Type B pancreatic cell (in vitro differentiated cells): ENCODE data around the gene PLA2R1. TPM values are rescaled to one million over a fixed set of nuclear protein-coding genes. Genes with fewer than 3 reads are reported as not detected.
A peak's percentile ranks its signal among the peaks of the same experiment; 100 is the strongest.

Source experiments
- DNase-seq: peaks from one replicate; pipeline ENCODE4 v3.0.0; 2021; ENCODE audit warnings: mixed read lengths; ENCODE audit not compliant: unreplicated experiment; ENCODE audit errors: extremely low spot score
- H3K27ac Mint-ChIP-seq: 2 replicates; pipeline ENCODE4 v1.8.0; 2021; ENCODE audit warnings: mild to moderate bottlenecking, mixed read lengths
- H3K27me3 Mint-ChIP-seq: 2 replicates; pipeline ENCODE4 v1.8.0; 2021; ENCODE audit warnings: mixed read lengths
- H3K36me3 Mint-ChIP-seq: 2 replicates; pipeline ENCODE4 v1.8.0; 2021; ENCODE audit warnings: mixed read lengths
- H3K4me1 Mint-ChIP-seq: one replicate; pipeline ENCODE4 v1.8.0; 2021; ENCODE audit warnings: mixed read lengths; ENCODE audit not compliant: unreplicated experiment
- H3K4me3 Mint-ChIP-seq: 2 replicates; pipeline ENCODE4 v1.8.0; 2021; ENCODE audit warnings: mild to moderate bottlenecking, mixed read lengths
- H3K9me3 Mint-ChIP-seq: 2 replicates; pipeline ENCODE4 v1.8.0; 2021; ENCODE audit warnings: mixed read lengths
- total RNA-seq: library from RNA; stranded (reverse); gene quantifications from 2 replicates; pipeline ENCODE4 v1.2.1, GENCODE V29; 2021; ENCODE audit warnings: low replicate concordance
- TF ChIP-seq, protein P1 (sequence below): fragments of 200-600 bp; sonication (generic); conservative IDR thresholded peaks from 2 replicates; pipeline ENCODE4 v1.5.0; 2021; ENCODE audit warnings: antibody characterized with exemption, mild to moderate bottlenecking

PLA2R1 gene
- total RNA-seq, 1 donor from 2014 or later = 3.6 TPM

GRCh38 chr2:159913900-159914299 is 148.5 kb downstream of the PLA2R1 start:
- no peak overlapping the region for H3K27ac Mint-ChIP-seq
- H3K4me1 Mint-ChIP-seq = no peaks in the 10 kb centered on the region
- TF ChIP-seq, protein P1, sequence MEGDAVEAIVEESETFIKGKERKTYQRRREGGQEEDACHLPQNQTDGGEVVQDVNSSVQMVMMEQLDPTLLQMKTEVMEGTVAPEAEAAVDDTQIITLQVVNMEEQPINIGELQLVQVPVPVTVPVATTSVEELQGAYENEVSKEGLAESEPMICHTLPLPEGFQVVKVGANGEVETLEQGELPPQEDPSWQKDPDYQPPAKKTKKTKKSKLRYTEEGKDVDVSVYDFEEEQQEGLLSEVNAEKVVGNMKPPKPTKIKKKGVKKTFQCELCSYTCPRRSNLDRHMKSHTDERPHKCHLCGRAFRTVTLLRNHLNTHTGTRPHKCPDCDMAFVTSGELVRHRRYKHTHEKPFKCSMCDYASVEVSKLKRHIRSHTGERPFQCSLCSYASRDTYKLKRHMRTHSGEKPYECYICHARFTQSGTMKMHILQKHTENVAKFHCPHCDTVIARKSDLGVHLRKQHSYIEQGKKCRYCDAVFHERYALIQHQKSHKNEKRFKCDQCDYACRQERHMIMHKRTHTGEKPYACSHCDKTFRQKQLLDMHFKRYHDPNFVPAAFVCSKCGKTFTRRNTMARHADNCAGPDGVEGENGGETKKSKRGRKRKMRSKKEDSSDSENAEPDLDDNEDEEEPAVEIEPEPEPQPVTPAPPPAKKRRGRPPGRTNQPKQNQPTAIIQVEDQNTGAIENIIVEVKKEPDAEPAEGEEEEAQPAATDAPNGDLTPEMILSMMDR = no peak
- no peaks in the 10 kb centered on the region for H3K36me3 Mint-ChIP-seq
- no peak overlapping the region for H3K4me3 Mint-ChIP-seq
- no peaks in the 10 kb centered on the region for H3K9me3 Mint-ChIP-seq
- H3K27me3 Mint-ChIP-seq = peaks cover 4% of the 10 kb centered on the region
- DNase-seq = no peak

DNA sequence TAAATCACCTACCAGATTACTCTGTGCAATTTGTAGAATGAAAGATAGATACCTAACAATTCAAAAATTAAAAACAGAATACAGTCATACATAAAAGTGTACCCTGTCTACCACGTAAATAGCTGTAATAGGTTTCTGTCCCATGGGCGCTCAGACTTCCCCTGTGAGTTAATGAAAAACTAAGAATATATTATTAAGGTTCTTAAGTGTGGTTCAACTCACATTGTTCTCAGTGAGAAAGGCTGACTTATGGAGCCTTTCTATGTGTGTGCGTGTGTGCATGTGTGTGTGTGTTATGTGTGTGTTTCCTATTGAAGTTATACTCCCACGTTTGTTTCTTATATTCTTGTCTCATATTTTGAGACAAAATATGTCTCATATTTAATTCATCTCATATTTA is 149.8 kb downstream of the PLA2R1 start:
- peaks cover 2% of the 10 kb centered on the region for H3K27me3 Mint-ChIP-seq

GRCh38 chr2:159910951-159911350 is 151.5 kb downstream of the PLA2R1 start:
- H3K4me1 Mint-ChIP-seq = no peaks in the 10 kb centered on the region

More for the DNA sequence above, 149.8 kb downstream of the PLA2R1 start:
- Mint-ChIP-seq H3K27ac (no peak overlapping the region), H3K4me1 (no peaks in the 10 kb centered on the region), H3K4me3 (no peak overlapping the region), H3K9me3 (no peaks in the 10 kb centered on the region), H3K36me3 (no peaks in the 10 kb centered on the region)
- DNase-seq = no peak
- TF ChIP-seq, protein P1 = no peak

DNA sequence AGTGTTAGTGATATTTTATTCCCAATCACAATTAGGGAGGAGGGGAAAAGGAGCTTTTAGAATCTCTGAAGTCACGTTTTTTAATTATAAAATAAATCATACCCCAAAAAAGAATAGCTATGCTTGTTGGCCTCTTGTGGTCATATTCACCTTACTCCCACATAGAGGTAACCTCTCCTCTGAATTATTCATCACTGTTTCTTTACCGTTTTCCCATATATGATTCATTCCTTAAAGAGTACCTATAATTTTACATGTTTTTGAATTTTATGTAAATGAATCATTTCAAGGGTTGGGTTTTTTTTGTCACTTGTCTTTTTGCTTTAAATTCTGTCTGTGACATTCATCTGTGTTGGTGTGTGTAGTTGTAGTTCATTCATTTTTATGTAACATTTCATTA is 153.8 kb downstream of the PLA2R1 start:
- peaks cover 5% of the 10 kb centered on the region for H3K4me1 Mint-ChIP-seq
- no peak for DNase-seq
- H3K36me3 Mint-ChIP-seq = no peaks in the 10 kb centered on the region

More at GRCh38 chr2:159910951-159911350, 151.5 kb downstream of the PLA2R1 start:
- no peak overlapping the region for H3K27ac Mint-ChIP-seq
- H3K27me3 Mint-ChIP-seq = peaks cover 11% of the 10 kb centered on the region
- no peaks in the 10 kb centered on the region for H3K9me3 Mint-ChIP-seq
- no peak for DNase-seq
- TF ChIP-seq, protein P1 = no peak
- H3K36me3 Mint-ChIP-seq = no peaks in the 10 kb centered on the region
- H3K4me3 Mint-ChIP-seq = no peak overlapping the region

DNA sequence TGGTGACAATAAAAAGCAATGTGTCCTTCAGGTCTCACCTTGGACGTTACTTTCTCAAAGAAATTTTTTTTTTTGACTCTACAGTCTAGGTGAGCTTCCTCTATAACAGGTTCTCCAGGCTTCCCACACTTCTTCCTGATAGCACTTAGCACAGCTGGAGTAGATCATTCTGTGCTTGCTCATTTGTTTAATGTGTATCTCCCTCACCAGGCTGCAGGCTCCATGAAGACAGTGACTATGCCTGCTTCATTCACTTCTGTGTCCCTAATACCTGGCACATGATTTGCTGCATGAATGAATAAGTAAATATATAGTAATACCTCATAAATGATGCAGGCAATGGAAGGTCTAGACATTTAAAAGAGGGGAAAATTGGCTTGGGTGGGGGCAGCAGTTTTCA is 154.5 kb downstream of the PLA2R1 start:
- Mint-ChIP-seq H3K36me3 (no peaks in the 10 kb centered on the region), H3K4me3 (peak overlapping the region; percentile 3), H3K27ac (peak overlapping the region; percentile 7), H3K27me3 (peaks cover 36% of the 10 kb centered on the region), H3K4me1 (peaks cover 12% of the 10 kb centered on the region), H3K9me3 (no peaks in the 10 kb centered on the region)
- no peak for DNase-seq
- TF ChIP-seq, protein P1 = no peak

More for the DNA sequence above, 153.8 kb downstream of the PLA2R1 start:
- Mint-ChIP-seq H3K27ac (no peak overlapping the region), H3K4me3 (no peak overlapping the region), H3K27me3 (peaks cover 29% of the 10 kb centered on the region), H3K9me3 (no peaks in the 10 kb centered on the region)
- TF ChIP-seq, protein P1 = no peak
